Measurements from ENCODE around the gene CSH1. TPM values are rescaled to one million over a fixed set of nuclear protein-coding genes. Genes with fewer than 3 reads are reported as not detected.
A peak's percentile ranks its signal among the peaks of the same experiment; 100 is the strongest.
"Not testable (repeated sequence)": the region's sequence is repeated elsewhere in the genome, so short reads cannot be mapped to it uniquely, and the experiment has no call there.

CSH1 gene
- total and polyA plus RNA-seq, 2 donors (not counting 1 experiment from before 2014, with no cell fraction given) = not detected

DNA sequence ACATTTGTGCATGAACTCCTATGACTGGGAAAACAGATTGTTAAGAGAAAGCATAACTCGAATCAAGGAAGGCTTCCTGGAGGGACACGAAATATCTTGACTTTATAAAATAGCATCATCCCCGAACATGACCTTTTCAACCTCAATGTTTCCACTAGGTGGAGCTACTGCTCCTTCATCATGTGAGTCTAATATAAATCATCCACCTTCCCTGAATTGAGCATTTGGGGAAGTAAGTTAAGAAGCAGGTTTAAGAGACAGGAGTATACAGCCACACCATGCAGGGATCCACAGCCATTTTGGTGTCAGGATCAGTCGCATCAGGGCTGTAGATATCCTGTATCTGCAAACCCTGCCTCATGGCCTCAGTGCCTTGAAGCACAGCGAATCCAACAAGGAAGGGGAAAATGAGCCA, 7.4 kb upstream of the CSH1 start:
- H3K27ac ChIP-seq (ENCODE audit: low read length in 2 of 2); H3K9me3 Mint-ChIP-seq (ENCODE audit: insufficient read depth); H4K20me1 ChIP-seq (ENCODE audit: control insufficient read depth, insufficient read depth, low read length, poor library complexity, severe bottlenecking); H3K79me2 ChIP-seq (ENCODE audit: control insufficient read depth, insufficient read depth, low read length); H3K9me3 ChIP-seq (ENCODE audit: control extremely low read depth in 1 of 3, control insufficient read depth in 2 of 3, insufficient read depth in 1 of 3, low read length in 2 of 3); H3K36me3 ChIP-seq (replicated peaks in 1 of 2; ENCODE audit: control extremely low read depth in 1 of 2, control insufficient read depth in 1 of 2, extremely low read depth in 1 of 2, insufficient read depth in 2 of 2, low read length in 1 of 2); H3K27ac Mint-ChIP-seq; POLR2A ChIA-PET; H3K27me3 Mint-ChIP-seq; H3K4me1 ChIP-seq (ENCODE audit: control insufficient read depth in 2 of 2, insufficient read depth in 2 of 2, low read length in 2 of 2); H3K4me3 ChIP-seq (ENCODE audit: control extremely low read depth in 1 of 5, extremely low read depth in 1 of 5, insufficient read depth in 1 of 5, low read depth in 2 of 5, low read length in 4 of 5); H3K4me1 Mint-ChIP-seq; H3K4me2 ChIP-seq (replicated peaks; ENCODE audit: low read depth, low read length, poor library complexity, severe bottlenecking); H3K4me3 Mint-ChIP-seq; H2AFZ ChIP-seq (ENCODE audit: insufficient read depth, low read depth, low read length, poor library complexity, severe bottlenecking); H3K9ac ChIP-seq (ENCODE audit: low read length); H3K27me3 ChIP-seq (replicated peaks in 1 of 4; ENCODE audit: control extremely low read depth in 1 of 4, control insufficient read depth in 3 of 4, insufficient read depth in 4 of 4, low read length in 3 of 4): not testable (repeated sequence)
- ATAC-seq (ENCODE audit: low read depth) (peak; percentile 85), DNase-seq (peak; percentile 67)
- intact Hi-C loops (cut with micrococcal nuclease) = loop anchor here (10.0 kb wide), 1 partner anchor 381 kb away; no protein-coding TSS in a partner anchor
- CTCF ChIA-PET = interaction anchor here (0.7 to 9.4 kb wide), 13 partner anchors 8 to 242 kb away, joined by 3 to 152 read pairs (median 16); partner anchors contain the start of genes ERN1, GH1 and ICAM2
- TF ChIP-seq, protein P1, sequence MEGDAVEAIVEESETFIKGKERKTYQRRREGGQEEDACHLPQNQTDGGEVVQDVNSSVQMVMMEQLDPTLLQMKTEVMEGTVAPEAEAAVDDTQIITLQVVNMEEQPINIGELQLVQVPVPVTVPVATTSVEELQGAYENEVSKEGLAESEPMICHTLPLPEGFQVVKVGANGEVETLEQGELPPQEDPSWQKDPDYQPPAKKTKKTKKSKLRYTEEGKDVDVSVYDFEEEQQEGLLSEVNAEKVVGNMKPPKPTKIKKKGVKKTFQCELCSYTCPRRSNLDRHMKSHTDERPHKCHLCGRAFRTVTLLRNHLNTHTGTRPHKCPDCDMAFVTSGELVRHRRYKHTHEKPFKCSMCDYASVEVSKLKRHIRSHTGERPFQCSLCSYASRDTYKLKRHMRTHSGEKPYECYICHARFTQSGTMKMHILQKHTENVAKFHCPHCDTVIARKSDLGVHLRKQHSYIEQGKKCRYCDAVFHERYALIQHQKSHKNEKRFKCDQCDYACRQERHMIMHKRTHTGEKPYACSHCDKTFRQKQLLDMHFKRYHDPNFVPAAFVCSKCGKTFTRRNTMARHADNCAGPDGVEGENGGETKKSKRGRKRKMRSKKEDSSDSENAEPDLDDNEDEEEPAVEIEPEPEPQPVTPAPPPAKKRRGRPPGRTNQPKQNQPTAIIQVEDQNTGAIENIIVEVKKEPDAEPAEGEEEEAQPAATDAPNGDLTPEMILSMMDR (IDR thresholded peaks at IDR 0.05) = peak; percentile 70
- WGBS (ENCODE audit: insufficient coverage) = 50% methylated on average over 2 of the region's 5 CpGs

DNA sequence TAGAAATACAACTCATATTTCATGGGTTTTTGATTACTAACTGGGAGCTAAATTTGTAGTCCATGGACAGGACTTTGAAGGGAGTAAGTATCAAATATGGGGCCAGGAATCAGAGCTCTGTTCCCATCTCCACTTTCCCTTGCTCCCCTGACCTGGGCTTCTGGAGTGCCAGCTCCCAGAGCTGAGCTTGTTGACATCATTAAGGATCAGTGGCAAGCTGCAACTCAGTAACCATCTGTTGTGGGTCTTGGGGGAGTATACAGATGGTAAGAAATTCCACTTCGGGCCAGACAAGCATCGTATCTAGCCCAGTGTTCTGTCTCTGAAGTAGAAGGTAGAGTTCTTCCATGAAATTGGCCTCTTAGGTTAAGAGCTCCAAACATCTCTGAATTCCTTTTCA, 5.6 kb upstream of the CSH1 start:
- H3K9ac ChIP-seq (ENCODE audit: low read length); H3K4me1 Mint-ChIP-seq; DNase-seq; H3K27ac Mint-ChIP-seq; H3K9me3 Mint-ChIP-seq (ENCODE audit: insufficient read depth); H3K9me3 ChIP-seq (ENCODE audit: control extremely low read depth in 1 of 3, control insufficient read depth in 2 of 3, insufficient read depth in 1 of 3, low read length in 2 of 3); H2AFZ ChIP-seq (ENCODE audit: insufficient read depth, low read depth, low read length, poor library complexity, severe bottlenecking); H4K20me1 ChIP-seq (ENCODE audit: control insufficient read depth, insufficient read depth, low read length, poor library complexity, severe bottlenecking); H3K4me2 ChIP-seq (replicated peaks; ENCODE audit: low read depth, low read length, poor library complexity, severe bottlenecking); H3K27me3 ChIP-seq (replicated peaks in 1 of 4; ENCODE audit: control extremely low read depth in 1 of 4, control insufficient read depth in 3 of 4, insufficient read depth in 4 of 4, low read length in 3 of 4); H3K27me3 Mint-ChIP-seq; H3K4me3 Mint-ChIP-seq; ATAC-seq (ENCODE audit: low read depth); H3K36me3 ChIP-seq (replicated peaks in 1 of 2; ENCODE audit: control extremely low read depth in 1 of 2, control insufficient read depth in 1 of 2, extremely low read depth in 1 of 2, insufficient read depth in 2 of 2, low read length in 1 of 2); H3K4me3 ChIP-seq (ENCODE audit: control extremely low read depth in 1 of 5, extremely low read depth in 1 of 5, insufficient read depth in 1 of 5, low read depth in 2 of 5, low read length in 4 of 5); H3K79me2 ChIP-seq (ENCODE audit: control insufficient read depth, insufficient read depth, low read length); H3K27ac ChIP-seq (ENCODE audit: low read length in 2 of 2); H3K4me1 ChIP-seq (ENCODE audit: control insufficient read depth in 2 of 2, insufficient read depth in 2 of 2, low read length in 2 of 2): not testable (repeated sequence)
- ChIA-PET POLR2A (interaction anchor here (1.1 kb wide), 1 partner anchor 118 kb away, joined by 9 read pairs; the partner anchor contains the start of gene ICAM2), CTCF (interaction anchor here (0.6 to 9.4 kb wide), 18 partner anchors 10 to 1443 kb away, joined by 3 to 152 read pairs (median 4); partner anchors contain the start of genes CSHL1, ERN1 and ICAM2)
- intact Hi-C loops (cut with micrococcal nuclease) = loop anchor here (10.0 kb wide), 1 partner anchor 383 kb away; no protein-coding TSS in a partner anchor
- no CpG with 5 or more reads among the region's 2 CpGs for WGBS (ENCODE audit: insufficient coverage)

DNA sequence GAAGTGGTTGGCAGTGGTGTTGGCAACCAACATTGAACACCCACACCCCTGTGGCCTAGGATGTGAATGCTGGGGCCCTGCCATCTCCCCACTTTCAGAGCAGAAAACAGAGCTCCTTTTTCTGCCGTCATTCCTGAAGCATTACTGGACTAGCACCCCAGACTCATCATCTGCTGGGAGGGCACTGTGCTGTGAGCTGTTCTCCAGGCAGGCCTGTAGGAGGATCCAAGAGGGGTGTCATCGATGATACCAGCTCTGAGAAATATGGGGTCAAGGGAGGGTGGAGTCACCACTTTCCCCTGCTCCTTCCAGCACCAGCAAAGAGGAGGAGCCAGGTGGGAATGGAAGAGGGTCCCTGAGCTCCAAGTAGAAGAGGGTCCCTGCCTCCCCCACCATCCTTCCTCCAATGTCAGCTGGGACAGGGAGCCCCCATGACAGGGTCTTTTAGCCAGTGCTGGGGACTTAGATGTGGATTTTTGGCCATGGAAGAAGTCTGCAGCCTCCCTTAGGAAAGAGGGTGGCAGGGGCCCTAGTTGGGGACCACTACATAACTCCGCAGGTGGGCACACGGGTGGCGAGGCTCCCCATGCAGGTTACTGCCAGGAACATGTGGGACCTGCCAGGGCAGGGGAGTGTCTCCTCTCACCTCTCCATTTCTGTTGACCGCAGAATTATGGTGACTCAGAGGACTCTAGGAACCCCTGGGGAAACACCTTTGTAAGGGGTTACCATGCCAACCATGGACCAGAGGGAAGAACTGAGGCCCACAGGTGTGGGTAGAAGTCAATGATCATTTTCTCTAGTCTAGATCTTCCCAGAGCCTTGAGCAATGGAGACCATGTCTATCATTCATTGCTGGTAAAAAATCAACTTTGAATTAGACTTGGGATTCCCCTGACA, 2.8 kb upstream of the CSH1 start:
- POLR2A ChIA-PET; intact Hi-C loops (cut with micrococcal nuclease): not testable (repeated sequence)

More for the DNA sequence above, 2.8 kb upstream of the CSH1 start:
- not testable (repeated sequence) for H3K4me2 ChIP-seq (replicated peaks; ENCODE audit: low read depth, low read length, poor library complexity, severe bottlenecking); H3K4me3 ChIP-seq (ENCODE audit: control extremely low read depth in 1 of 5, extremely low read depth in 1 of 5, insufficient read depth in 1 of 5, low read depth in 2 of 5, low read length in 4 of 5); H3K4me1 Mint-ChIP-seq; H3K79me2 ChIP-seq (ENCODE audit: control insufficient read depth, insufficient read depth, low read length); H2AFZ ChIP-seq (ENCODE audit: insufficient read depth, low read depth, low read length, poor library complexity, severe bottlenecking); H3K4me3 Mint-ChIP-seq; H3K36me3 ChIP-seq (replicated peaks in 1 of 2; ENCODE audit: control extremely low read depth in 1 of 2, control insufficient read depth in 1 of 2, extremely low read depth in 1 of 2, insufficient read depth in 2 of 2, low read length in 1 of 2); H3K9me3 ChIP-seq (ENCODE audit: control extremely low read depth in 1 of 3, control insufficient read depth in 2 of 3, insufficient read depth in 1 of 3, low read length in 2 of 3); H3K27ac ChIP-seq (ENCODE audit: low read length in 2 of 2); H3K27ac Mint-ChIP-seq; H4K20me1 ChIP-seq (ENCODE audit: control insufficient read depth, insufficient read depth, low read length, poor library complexity, severe bottlenecking); H3K27me3 ChIP-seq (replicated peaks in 1 of 4; ENCODE audit: control extremely low read depth in 1 of 4, control insufficient read depth in 3 of 4, insufficient read depth in 4 of 4, low read length in 3 of 4); DNase-seq; H3K4me1 ChIP-seq (ENCODE audit: control insufficient read depth in 2 of 2, insufficient read depth in 2 of 2, low read length in 2 of 2); H3K9ac ChIP-seq (ENCODE audit: low read length); H3K9me3 Mint-ChIP-seq (ENCODE audit: insufficient read depth); ATAC-seq (ENCODE audit: low read depth)
- CTCF ChIA-PET = interaction anchor here (1.1 to 1.7 kb wide), 2 partner anchors 126 to 234 kb away, joined by 3 to 5 read pairs; no protein-coding TSS in a partner anchor
- peaks cover 11% of the 10 kb centered on the region for H3K27me3 Mint-ChIP-seq
- WGBS (ENCODE audit: insufficient coverage) = 76% methylated on average over 4 of the region's 6 CpGs
